Neural cell (in vitro differentiated cells): Measurements from ENCODE around the gene MAPK8. TPM values are rescaled to one million over a fixed set of nuclear protein-coding genes. Genes with fewer than 3 reads are reported as not detected.

Experiments
- H2AFZ ChIP-seq: fragments of 200-600, 300-800 bp; sonication (generic), shearing (Covaris generic); 2 replicates; pipeline ENCODE4 v1.6.0; 2014; ENCODE audit warnings: low read depth, mild to moderate bottlenecking, antibody characterized with exemption, low read length, moderate library complexity
- H3F3A ChIP-seq: fragments of 200-600 bp; shearing (Covaris generic); 2 replicates; pipeline ENCODE4 v1.6.1; 2016; ENCODE audit warnings: mild to moderate bottlenecking, moderate library complexity, mixed read lengths, antibody characterized with exemption, low read length; ENCODE audit not compliant: insufficient read depth, poor library complexity, severe bottlenecking
- H3K27ac ChIP-seq: fragments of 200-600, 300-800 bp; sonication (generic), shearing (Covaris generic); 2 replicates; pipeline ENCODE4 v1.5.1; 2014; ENCODE audit warnings: mild to moderate bottlenecking, low read length, moderate library complexity
- H3K27me3 ChIP-seq: fragments of 300-800, 200-600 bp; sonication (generic), shearing (Covaris generic); 2 replicates; pipeline ENCODE4 v1.6.0; 2014; ENCODE audit warnings: mild to moderate bottlenecking, low read depth, low read length, moderate library complexity; ENCODE audit not compliant: insufficient read depth
- H3K36me3 ChIP-seq: fragments of 300-800, 200-600 bp; sonication (generic), shearing (Covaris generic); 2 replicates; pipeline ENCODE4 v1.5.1; 2014; ENCODE audit warnings: mild to moderate bottlenecking, antibody characterized with exemption, low read length, moderate library complexity; ENCODE audit not compliant: insufficient read depth
- H3K4me2 ChIP-seq: fragments of 300-800, 200-600 bp; sonication (generic), shearing (Covaris generic); 2 replicates; pipeline ENCODE4 v1.6.0; 2014; ENCODE audit warnings: mild to moderate bottlenecking, low read length
- H3K4me3 ChIP-seq: fragments of 300-800, 200-600 bp; sonication (generic), shearing (Covaris generic); 2 replicates; pipeline ENCODE4 v1.5.1; 2014; ENCODE audit warnings: mild to moderate bottlenecking, low read length, moderate library complexity
- H3K79me2 ChIP-seq: fragments of 200-600 bp; shearing (Covaris generic); replicated peaks from 2 replicates; pipeline ENCODE4 v1.6.0; 2014; ENCODE audit warnings: mild to moderate bottlenecking, low read length, moderate library complexity; ENCODE audit not compliant: insufficient read depth
- H3K9ac ChIP-seq: fragments of 300-800, 200-600 bp; sonication (generic), shearing (Covaris generic); 2 replicates; pipeline ENCODE4 v1.6.1; 2016; ENCODE audit warnings: mild to moderate bottlenecking, low read length, mixed read lengths
- H3K9me2 ChIP-seq: fragments of 200-600 bp; shearing (Covaris generic); 2 replicates; pipeline ENCODE4 v1.6.1; 2016; ENCODE audit warnings: mild to moderate bottlenecking, low read length, mixed read lengths; ENCODE audit not compliant: insufficient read depth
- H3K9me3 ChIP-seq: fragments of 200-600, 300-800 bp; sonication (generic), shearing (Covaris generic); 2 replicates; pipeline ENCODE4 v1.6.1; 2016; ENCODE audit warnings: mild to moderate bottlenecking, mixed run types, low read length, moderate library complexity, mixed read lengths
- H4K20me1 ChIP-seq: fragments of 200-600 bp; shearing (Covaris generic); 2 replicates; pipeline ENCODE4 v1.6.1; 2016; ENCODE audit warnings: mild to moderate bottlenecking, mixed run types; ENCODE audit not compliant: insufficient read depth
- CTCF ChIP-seq: fragments of 450-650 bp; IDR thresholded peaks from 2 replicates; pipeline ENCODE4 v1.5.1; 2014; ENCODE audit warnings: antibody characterized with exemption, mild to moderate bottlenecking, moderate library complexity; ENCODE audit not compliant: poor library complexity, severe bottlenecking
- EP300 ChIP-seq: fragments of 450-650 bp; conservative IDR thresholded peaks from 2 replicates; pipeline ENCODE4 v1.6.1; 2014; ENCODE audit warnings: antibody characterized with exemption, mild to moderate bottlenecking, moderate library complexity; ENCODE audit not compliant: poor library complexity, severe bottlenecking
- EZH2 ChIP-seq: fragments of 200-600, 300-800 bp; shearing (Covaris generic), sonication (generic); IDR thresholded peaks from 2 replicates; pipeline ENCODE4 v1.6.1; 2014; ENCODE audit warnings: antibody characterized with exemption, low read length, borderline replicate concordance, mild to moderate bottlenecking; ENCODE audit not compliant: insufficient read depth, poor library complexity, severe bottlenecking
- RAD21 ChIP-seq: fragments of 450-650 bp; conservative IDR thresholded peaks from 2 replicates; pipeline ENCODE4 v1.6.1; 2014; ENCODE audit warnings: antibody characterized with exemption, mild to moderate bottlenecking, moderate library complexity
- REST ChIP-seq: IDR thresholded peaks from 2 replicates; pipeline ENCODE4 v1.6.1; 2012; ENCODE audit warnings: borderline replicate concordance
- SMC3 ChIP-seq: fragments of 450-650 bp; conservative IDR thresholded peaks from 2 replicates; pipeline ENCODE4 v1.6.1; 2014; ENCODE audit warnings: antibody characterized with exemption, mild to moderate bottlenecking, moderate library complexity; ENCODE audit not compliant: poor library complexity
- TAF1 ChIP-seq: IDR thresholded peaks from 2 replicates; pipeline ENCODE4 v1.6.1; 2012; ENCODE audit warnings: low read depth
- polyA plus RNA-seq: library from polyadenylated mRNA; depleted of rRNA; stranded (reverse); fragments of >200 nt; gene quantifications from 2 replicates; pipeline ENCODE4 v1.2.3, GENCODE V29; 2014

The MAPK8 gene
- polyA plus RNA-seq, 1 donor from 2014 or later, result 187 TPM

GRCh38 chr10:48429309-48429708 lies 122.8 kb downstream of the MAPK8 start:
- H4K20me1 ChIP-seq, result no peaks in the 10 kb centered on the region
- TF ChIP-seq REST (no peak), SMC3 (no peak), RAD21 (no peak), EP300 (no peak), TAF1 (no peak), EZH2 (no peak), CTCF (no peak)
- H2AFZ ChIP-seq, result no peak overlapping the region
- H3K9me2 ChIP-seq, result no peaks in the 10 kb centered on the region
- H3K4me2 ChIP-seq, result no peak overlapping the region
- no peaks in the 10 kb centered on the region for H3K27me3 ChIP-seq
- no peaks in the 10 kb centered on the region for H3F3A ChIP-seq
- H3K36me3 ChIP-seq, result peaks cover 4% of the 10 kb centered on the region
- H3K4me3 ChIP-seq, result no peak overlapping the region
- no peaks in the 10 kb centered on the region for H3K9me3 ChIP-seq
- H3K27ac ChIP-seq, result no peak overlapping the region
- no peaks in the 10 kb centered on the region for H3K79me2 ChIP-seq
- no peak overlapping the region for H3K9ac ChIP-seq

- Histone ChIP-seq H3F3A (no peaks in the 10 kb centered on the region), H3K9me3 (no peaks in the 10 kb centered on the region), H3K9ac (no peak overlapping the region), H3K36me3 (peaks cover 2% of the 10 kb centered on the region), H3K27ac (no peak overlapping the region), H3K9me2 (no peaks in the 10 kb centered on the region), H3K27me3 (no peaks in the 10 kb centered on the region), H3K4me3 (no peak overlapping the region), H3K79me2 (no peaks in the 10 kb centered on the region), H3K4me2 (no peak overlapping the region), H2AFZ (no peak overlapping the region), H4K20me1 (no peaks in the 10 kb centered on the region)
- TF ChIP-seq CTCF, result no peak
Measured at GRCh38 chr10:48430402-48430993, 124.0 kb downstream of the MAPK8 start.
